GM13977 (cell line): ENCODE measurements around the gene CLBA1.

ENCODE experiments used
- DNase-seq: peaks from one replicate; pipeline ENCODE4 v3.0.0; 2012; ENCODE audit warnings: low spot score
- in situ Hi-C: fragments of 300-500 bp; cut with MboI; formaldehyde crosslinking; loops from one replicate; pipeline ENCODE4 v1.12.0; 2022; ENCODE audit warnings: low sequenced_read_pairs, low pct_unique_long_range_greater_than_20kb, mixed read lengths, inconsistent platforms; ENCODE audit not compliant: unreplicated experiment
- TF ChIP-seq, protein P1 (sequence below): IDR thresholded peaks from 2 replicates; pipeline ENCODE4 v1.5.1; 2012; ENCODE audit warnings: mild to moderate bottlenecking, control low read depth; ENCODE audit not compliant: insufficient read depth; ENCODE audit errors: extremely low read depth, missing control alignments

CLBA1 gene

GRCh38 chr14:104965561-104966231, 19.9 kb upstream of the CLBA1 start:
- TF ChIP-seq, protein P1, sequence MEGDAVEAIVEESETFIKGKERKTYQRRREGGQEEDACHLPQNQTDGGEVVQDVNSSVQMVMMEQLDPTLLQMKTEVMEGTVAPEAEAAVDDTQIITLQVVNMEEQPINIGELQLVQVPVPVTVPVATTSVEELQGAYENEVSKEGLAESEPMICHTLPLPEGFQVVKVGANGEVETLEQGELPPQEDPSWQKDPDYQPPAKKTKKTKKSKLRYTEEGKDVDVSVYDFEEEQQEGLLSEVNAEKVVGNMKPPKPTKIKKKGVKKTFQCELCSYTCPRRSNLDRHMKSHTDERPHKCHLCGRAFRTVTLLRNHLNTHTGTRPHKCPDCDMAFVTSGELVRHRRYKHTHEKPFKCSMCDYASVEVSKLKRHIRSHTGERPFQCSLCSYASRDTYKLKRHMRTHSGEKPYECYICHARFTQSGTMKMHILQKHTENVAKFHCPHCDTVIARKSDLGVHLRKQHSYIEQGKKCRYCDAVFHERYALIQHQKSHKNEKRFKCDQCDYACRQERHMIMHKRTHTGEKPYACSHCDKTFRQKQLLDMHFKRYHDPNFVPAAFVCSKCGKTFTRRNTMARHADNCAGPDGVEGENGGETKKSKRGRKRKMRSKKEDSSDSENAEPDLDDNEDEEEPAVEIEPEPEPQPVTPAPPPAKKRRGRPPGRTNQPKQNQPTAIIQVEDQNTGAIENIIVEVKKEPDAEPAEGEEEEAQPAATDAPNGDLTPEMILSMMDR: no peak
- in situ Hi-C loops: no loop called here
- no peak for DNase-seq

- in situ Hi-C loops: no loop called here
Measured at GRCh38 chr14:104966261-104966865, 19.2 kb upstream of the CLBA1 start.

GRCh38 chr14:104966981-104967385, 18.6 kb upstream of the CLBA1 start:
- no peak for DNase-seq
- TF ChIP-seq, protein P1: no peak
- in situ Hi-C loops: no loop called here

More at GRCh38 chr14:104966261-104966865, 19.2 kb upstream of the CLBA1 start:
- DNase-seq: no peak
- TF ChIP-seq, protein P1: no peak

DNA sequence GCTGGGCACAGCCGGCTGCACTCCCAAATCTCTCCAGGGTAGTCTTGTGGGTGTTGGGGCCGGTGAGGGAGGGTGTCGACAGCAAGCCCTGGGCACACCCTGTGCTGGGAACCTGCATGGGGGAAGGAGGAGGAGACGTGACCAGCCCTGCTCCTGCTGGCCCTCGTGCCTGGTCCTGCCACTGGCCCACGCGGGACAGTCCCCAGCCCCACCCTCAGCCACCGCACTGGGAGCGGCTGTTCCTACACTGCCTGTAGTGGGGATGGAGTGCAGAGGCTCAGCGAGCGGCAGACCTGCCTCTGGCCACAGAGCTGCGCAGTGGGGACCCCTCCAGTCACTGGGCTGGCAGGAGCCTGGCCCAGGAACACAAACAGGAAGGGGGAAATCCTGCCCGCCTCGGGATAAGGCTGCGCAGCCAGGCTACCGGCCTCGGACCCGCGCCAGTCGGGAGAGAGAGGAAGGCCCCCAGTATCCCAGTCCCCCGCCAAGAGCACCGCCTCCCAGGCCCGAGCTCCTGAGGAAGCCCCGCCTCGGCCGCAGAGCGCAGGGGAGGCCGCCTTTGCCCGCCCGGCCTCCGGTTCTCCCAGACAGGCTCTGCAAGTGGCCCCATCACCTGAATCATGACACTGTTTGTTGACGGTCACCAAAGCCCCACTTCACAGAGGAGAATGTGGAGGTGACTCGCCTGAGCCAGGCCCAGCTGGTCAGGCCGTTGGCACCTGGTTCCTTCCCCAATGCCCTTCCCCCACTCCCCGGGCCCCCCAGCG, 18.0 kb upstream of the CLBA1 start:
- in situ Hi-C loops: no loop called here
- no peak for DNase-seq
- TF ChIP-seq, protein P1: no peak

GRCh38 chr14:104968153-104968527, 17.4 kb upstream of the CLBA1 start:
- in situ Hi-C loops: no loop called here
- DNase-seq: no peak
- TF ChIP-seq, protein P1: no peak

DNA sequence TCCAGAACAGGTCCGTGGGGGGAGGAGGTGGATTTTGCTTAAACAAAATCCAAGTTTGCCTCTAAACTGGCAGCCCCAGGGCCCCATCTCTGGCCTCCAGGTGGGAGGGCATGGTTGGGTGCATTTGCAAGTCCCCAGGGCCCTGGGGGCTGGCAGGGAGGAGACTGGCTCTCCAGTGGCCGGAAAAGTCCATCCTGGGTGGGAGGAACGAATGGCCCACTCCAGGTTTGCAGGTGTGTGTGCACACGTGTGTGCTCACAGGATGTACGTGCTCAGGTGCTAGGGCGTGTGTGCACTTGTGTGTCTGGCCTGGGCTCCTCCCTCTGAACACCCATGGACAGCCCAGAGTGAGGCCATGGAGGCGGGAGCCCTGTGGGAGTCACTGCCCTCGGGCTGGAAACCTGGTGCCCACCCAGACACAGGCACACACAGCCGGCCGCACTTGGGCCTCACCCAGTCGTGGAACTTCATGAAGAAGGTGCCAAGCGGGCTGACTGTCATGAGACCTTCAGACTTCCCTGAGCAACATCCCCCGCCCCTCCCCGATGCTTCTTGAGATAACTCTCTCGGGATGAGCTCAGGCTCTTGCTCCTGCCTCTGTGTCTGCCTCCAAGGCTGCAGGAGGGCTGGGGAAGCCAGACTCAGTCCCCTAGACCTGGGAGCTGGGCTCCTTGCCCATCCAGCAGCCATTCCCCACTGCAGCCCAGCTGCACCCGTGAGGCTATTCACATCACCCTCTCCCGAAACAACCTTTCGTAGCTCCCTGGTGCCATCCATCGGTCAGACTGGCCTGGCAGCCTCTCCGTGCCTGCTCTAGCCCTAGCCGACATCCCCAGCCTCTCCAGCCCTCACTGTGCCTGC, 16.8 kb upstream of the CLBA1 start:
- in situ Hi-C loops: no loop called here
- TF ChIP-seq, protein P1: no peak
- DNase-seq: no peak
